CD14-positive monocyte (primary cell): Measurements from ENCODE around the gene GTF2H2C. TPM values are rescaled to one million over a fixed set of nuclear protein-coding genes. Genes with fewer than 3 reads are reported as not detected.
"Not testable (repeated sequence)": the region's sequence is repeated elsewhere in the genome, so short reads cannot be mapped to it uniquely, and the experiment has no call there.

Experiments
- DNase-seq, 3 donors: peaks; one replicate each; pipeline ENCODE4 v3.0.0-alpha.2; 2011 to 2022
- H2AFZ ChIP-seq: 2 replicates; pipeline ENCODE4 v1.6.0; 2012; ENCODE audit warnings: mild to moderate bottlenecking, low read depth, low read length, inconsistent platforms; ENCODE audit not compliant: insufficient read depth, poor library complexity, severe bottlenecking
- H3K27ac ChIP-seq, 2 donors: 1 replicate in 1 of 2; 2 replicates in 1 of 2; pipeline ENCODE4 v1.5.1; 2012 to 2013; ENCODE audit warnings: low read length in 2 of 2, control low read depth in 1 of 2, inconsistent platforms in 1 of 2, low read depth in 1 of 2, mild to moderate bottlenecking in 1 of 2
- H3K27me3 ChIP-seq, 2 donors: one replicate each; pipeline versions ENCODE4 v1.6.0 to v1.6.1; 2011 to 2013; ENCODE audit warnings: low read length in 2 of 2; ENCODE audit not compliant: control insufficient read depth in 2 of 2, insufficient read depth in 2 of 2
- H3K36me3 ChIP-seq, 2 donors: replicated peaks in 1 of 2; 1 replicate in 1 of 2; 2 replicates in 1 of 2; pipeline versions ENCODE4 v1.5.1 to v1.6.1; 2012 to 2013; ENCODE audit warnings: low read length in 2 of 2, control low read depth in 1 of 2, inconsistent platforms in 1 of 2, mild to moderate bottlenecking in 1 of 2; ENCODE audit not compliant: insufficient read depth in 2 of 2, control insufficient read depth in 1 of 2
- H3K4me1 ChIP-seq, 2 donors: 1 replicate in 1 of 2; 2 replicates in 1 of 2; pipeline versions ENCODE4 v1.5.1 to v1.6.1; 2012 to 2013; ENCODE audit warnings: low read length in 2 of 2, control low read depth in 1 of 2, inconsistent platforms in 1 of 2, mild to moderate bottlenecking in 1 of 2, moderate library complexity in 1 of 2; ENCODE audit not compliant: insufficient read depth in 2 of 2, control insufficient read depth in 1 of 2
- H3K4me2 ChIP-seq: replicated peaks from 2 replicates; pipeline ENCODE3; 2012; ENCODE audit warnings: low read length, moderate library complexity, mild to moderate bottlenecking; ENCODE audit not compliant: poor library complexity, severe bottlenecking; ENCODE audit errors: extremely low read depth
- H3K4me3 ChIP-seq, 3 experiments: fragments of 200-600 bp in 1 of 3; sonication (generic) in 1 of 3; replicated peaks in 1 of 3; 1 replicate in 2 of 3; 2 replicates in 1 of 3; pipeline ENCODE4 v1.5.1; 2011 to 2013; ENCODE audit warnings: low read length in 3 of 3, mild to moderate bottlenecking in 3 of 3, control low read depth in 2 of 3, low read depth in 2 of 3, inconsistent platforms in 1 of 3, moderate library complexity in 1 of 3
- H3K79me2 ChIP-seq: 2 replicates; pipeline ENCODE4 v1.6.0; 2012; ENCODE audit warnings: mild to moderate bottlenecking, control low read depth, inconsistent platforms, low read length, moderate library complexity; ENCODE audit not compliant: insufficient read depth
- H3K9ac ChIP-seq: 2 replicates; pipeline ENCODE4 v1.6.0; 2017; ENCODE audit warnings: low read length, mild to moderate bottlenecking; ENCODE audit not compliant: insufficient read depth, poor library complexity, severe bottlenecking
- H3K9me3 ChIP-seq, 2 donors: replicated peaks in 1 of 2; 1 replicate in 1 of 2; 2 replicates in 1 of 2; pipeline versions ENCODE4 v1.5.1 to v1.6.1; 2012 to 2013; ENCODE audit warnings: low read length in 2 of 2, control low read depth in 1 of 2; ENCODE audit not compliant: control insufficient read depth in 1 of 2, insufficient read depth in 1 of 2
- H4K20me1 ChIP-seq: 2 replicates; pipeline ENCODE4 v1.6.0; 2012; ENCODE audit warnings: mild to moderate bottlenecking, low read length, control low read depth, moderate library complexity; ENCODE audit not compliant: insufficient read depth
- H3K27ac Mint-ChIP-seq, 7 donors: one replicate each; pipeline ENCODE4 v1.8.0; 2020; ENCODE audit warnings: mild to moderate bottlenecking in 7 of 7, mixed read lengths in 7 of 7, moderate library complexity in 6 of 7, inconsistent platforms in 2 of 7
- H3K27me3 Mint-ChIP-seq, 3 donors: one replicate each; pipeline ENCODE4 v1.8.0; 2021 to 2022; ENCODE audit warnings: low read depth in 3 of 3, mild to moderate bottlenecking in 3 of 3, mixed read lengths in 3 of 3, moderate library complexity in 3 of 3, inconsistent platforms in 1 of 3
- H3K36me3 Mint-ChIP-seq, 2 donors: one replicate each; pipeline ENCODE4 v1.8.0; 2020; ENCODE audit warnings: mixed read lengths in 2 of 2, inconsistent platforms in 1 of 2, mild to moderate bottlenecking in 1 of 2
- H3K4me1 Mint-ChIP-seq: one replicate; pipeline ENCODE4 v1.8.0; 2020; ENCODE audit warnings: mild to moderate bottlenecking, mixed read lengths
- H3K4me3 Mint-ChIP-seq, 2 donors: one replicate each; pipeline ENCODE4 v1.8.0; 2020; ENCODE audit warnings: mild to moderate bottlenecking in 2 of 2, mixed read lengths in 2 of 2, moderate library complexity in 1 of 2
- H3K9me3 Mint-ChIP-seq, 7 donors: one replicate each; pipeline ENCODE4 v1.8.0; 2020 to 2022; ENCODE audit warnings: mixed read lengths in 7 of 7, mild to moderate bottlenecking in 6 of 7, moderate library complexity in 6 of 7, inconsistent platforms in 2 of 7
- WGBS: methylation state at CpG from one replicate; pipeline ENCODE4 v1.1.5; 2013; ENCODE audit warnings: missing lambda C conversion rate; ENCODE audit not compliant: insufficient coverage; 5-methylcytosine and 5-hydroxymethylcytosine counted together
- intact Hi-C, 2 donors: fragments of 100-400 bp; cut with micrococcal nuclease; formaldehyde crosslinking; loops; one replicate each; pipeline versions ENCODE4 v1.15.0 to v1.15.1; 2023
- polyA plus RNA-seq, 3 donors: library from polyadenylated mRNA; depleted of rRNA in 1 of 3; unstranded in 2 of 3; stranded (reverse) in 1 of 3; fragments of 300-500 nt in 2 of 3; fragments of >200 nt in 1 of 3; fragmentation: Illumina TruSeq in 2 of 3; gene quantifications; 1 replicate in 2 of 3; 2 replicates in 1 of 3; pipeline ENCODE4 v1.2.3, GENCODE V29; 2012 to 2021
- TF ChIP-seq, protein P1 (sequence below): fragments of 200-600 bp; IDR thresholded peaks from one replicate; pipeline ENCODE4 v1.8.0; 2022; ENCODE audit warnings: antibody characterized with exemption, mild to moderate bottlenecking

GTF2H2C gene
- polyA plus RNA-seq, 3 donors: 11.0 to 14.4 (median 13.5) TPM

DNA sequence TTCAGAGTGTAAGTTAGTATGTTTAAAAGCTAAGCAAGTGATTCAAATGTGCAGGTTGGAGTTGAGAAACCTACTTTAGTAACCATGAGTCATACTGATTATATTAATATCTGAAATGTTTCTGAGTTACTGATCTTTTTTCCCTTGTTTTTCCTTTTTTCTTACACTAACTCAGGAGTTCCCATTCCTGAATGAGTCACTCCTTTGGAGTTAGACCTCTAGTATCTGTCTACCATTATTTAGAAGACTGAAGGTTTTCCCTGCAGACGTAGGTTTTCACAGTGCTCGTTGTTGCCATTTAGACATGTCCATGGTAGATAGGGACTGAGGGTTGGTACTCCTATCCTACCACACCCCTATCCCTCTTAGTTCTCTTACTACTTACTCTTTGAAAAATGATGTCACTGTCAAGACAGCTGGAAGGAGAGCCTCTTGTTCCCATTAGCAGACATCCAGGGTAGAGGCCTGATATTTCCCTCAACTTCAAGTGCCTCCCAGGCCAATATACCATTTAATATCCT lies 47.2 kb upstream of the GTF2H2C start:
- Histone ChIP-seq H3K4me1 (no peaks in the 10 kb centered on the region), H3K9ac (no peak overlapping the region), H3K36me3 (no peaks in the 10 kb centered on the region), H4K20me1 (no peaks in the 10 kb centered on the region), H3K4me2 (no peak overlapping the region), H3K79me2 (no peaks in the 10 kb centered on the region), H3K4me3 (no peak overlapping the region), H3K27ac (no peak overlapping the region), H3K27me3 (no peaks in the 10 kb centered on the region), H3K9me3 (no peaks in the 10 kb centered on the region), H2AFZ (no peak overlapping the region)
- Mint-ChIP-seq H3K4me3 (no peak overlapping the region), H3K36me3 (no peaks in the 10 kb centered on the region), H3K27me3 (no peaks in the 10 kb centered on the region), H3K27ac (no peak overlapping the region), H3K9me3 (peaks cover 2 to 6% (median 4%) of the 10 kb centered on the region in 7 donors), H3K4me1 (peaks cover 10% of the 10 kb centered on the region)
- no peak for DNase-seq
- intact Hi-C loops: no loop called here
- TF ChIP-seq, protein P1, sequence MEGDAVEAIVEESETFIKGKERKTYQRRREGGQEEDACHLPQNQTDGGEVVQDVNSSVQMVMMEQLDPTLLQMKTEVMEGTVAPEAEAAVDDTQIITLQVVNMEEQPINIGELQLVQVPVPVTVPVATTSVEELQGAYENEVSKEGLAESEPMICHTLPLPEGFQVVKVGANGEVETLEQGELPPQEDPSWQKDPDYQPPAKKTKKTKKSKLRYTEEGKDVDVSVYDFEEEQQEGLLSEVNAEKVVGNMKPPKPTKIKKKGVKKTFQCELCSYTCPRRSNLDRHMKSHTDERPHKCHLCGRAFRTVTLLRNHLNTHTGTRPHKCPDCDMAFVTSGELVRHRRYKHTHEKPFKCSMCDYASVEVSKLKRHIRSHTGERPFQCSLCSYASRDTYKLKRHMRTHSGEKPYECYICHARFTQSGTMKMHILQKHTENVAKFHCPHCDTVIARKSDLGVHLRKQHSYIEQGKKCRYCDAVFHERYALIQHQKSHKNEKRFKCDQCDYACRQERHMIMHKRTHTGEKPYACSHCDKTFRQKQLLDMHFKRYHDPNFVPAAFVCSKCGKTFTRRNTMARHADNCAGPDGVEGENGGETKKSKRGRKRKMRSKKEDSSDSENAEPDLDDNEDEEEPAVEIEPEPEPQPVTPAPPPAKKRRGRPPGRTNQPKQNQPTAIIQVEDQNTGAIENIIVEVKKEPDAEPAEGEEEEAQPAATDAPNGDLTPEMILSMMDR: no peak
- WGBS: no CpG with 5 or more reads among the region's 2 CpGs

DNA sequence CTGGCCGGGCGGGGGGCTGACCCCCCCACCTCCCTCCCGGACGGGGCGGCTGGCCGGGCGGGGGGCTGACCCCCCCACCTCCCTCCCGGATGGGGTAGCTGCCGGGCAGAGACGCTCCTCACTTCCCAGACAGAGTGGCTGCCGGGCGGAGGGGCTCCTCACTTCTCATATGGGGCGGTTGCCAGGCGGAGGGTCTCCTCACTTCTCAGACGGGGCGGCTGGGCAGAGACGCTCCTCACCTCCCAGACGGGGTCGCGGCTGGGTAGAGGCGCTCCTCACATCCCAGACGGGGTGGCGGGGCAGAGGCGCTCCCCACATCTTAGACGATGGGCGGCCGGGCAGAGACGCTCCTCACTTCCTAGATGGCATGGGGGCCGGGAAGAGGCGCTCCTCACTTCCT lies 44.4 kb upstream of the GTF2H2C start:
- H3K79me2 ChIP-seq, H3K4me3 ChIP-seq, H3K4me1 ChIP-seq, H3K9me3 ChIP-seq, H3K9me3 Mint-ChIP-seq, H3K9ac ChIP-seq, H3K36me3 Mint-ChIP-seq, H3K27ac ChIP-seq, H3K27ac Mint-ChIP-seq, H3K27me3 ChIP-seq, H3K4me1 Mint-ChIP-seq, H3K27me3 Mint-ChIP-seq, H4K20me1 ChIP-seq, H3K36me3 ChIP-seq, intact Hi-C loops, H3K4me2 ChIP-seq, H3K4me3 Mint-ChIP-seq, H2AFZ ChIP-seq, DNase-seq: not testable (repeated sequence)
- no CpG with 5 or more reads among the region's 30 CpGs for WGBS
